Activated CD8-positive, alpha-beta memory T cell treated with anti-CD3 and anti-CD28 coated beads, Interleukin-2, amount 50 U/mL, for 24 hours (primary cell): ENCODE results near the gene TIRAP.
A peak's percentile ranks its signal among the peaks of the same experiment; 100 is the strongest.
"Not testable (repeated sequence)": the region's sequence is repeated elsewhere in the genome, so short reads cannot be mapped to it uniquely, and the experiment has no call there.

Experiments
- DNase-seq: peaks from one replicate; pipeline ENCODE4 v3.0.0-alpha.2; 2020; ENCODE audit errors: extremely low read depth

TIRAP gene

GRCh38 chr11:126284829-126285228 is 1.9 kb downstream of the TIRAP start:
- DNase-seq = peak; percentile 73

- DNase-seq = no peak
These were observed 5.3 kb downstream of the TIRAP start for GRCh38 chr11:126288237-126288636.

- no peak for DNase-seq
These were observed 8.0 kb downstream of the TIRAP start for GRCh38 chr11:126290887-126291286.

GRCh38 chr11:126293726-126294125 is 10.8 kb downstream of the TIRAP start:
- no peak for DNase-seq

GRCh38 chr11:126297004-126297403 is 14.1 kb downstream of the TIRAP start:
- no peak for DNase-seq

GRCh38 chr11:126303623-126304456 is 20.9 kb downstream of the TIRAP start, which contains the start of gene DCPS:
TSS of gene DCPS (plus strand) at chr11:126304060. CDS start at chr11:126304081, 21 bp downstream.
- DNase-seq = peak; percentile 72

- DNase-seq = no peak
These were observed 21.7 kb downstream of the TIRAP start for GRCh38 chr11:126304457-126305075.

- no peak for DNase-seq
These were observed 22.8 kb downstream of the TIRAP start for GRCh38 chr11:126305699-126306098.

- no peak for DNase-seq
These were observed 24.8 kb downstream of the TIRAP start for GRCh38 chr11:126307706-126308105.

GRCh38 chr11:126308271-126308671 is 25.4 kb downstream of the TIRAP start:
- no peak for DNase-seq

GRCh38 chr11:126308771-126309170 is 25.9 kb downstream of the TIRAP start:
- not testable (repeated sequence) for DNase-seq

GRCh38 chr11:126310200-126310991 is 27.5 kb downstream of the TIRAP start:
- DNase-seq = no peak

GRCh38 chr11:126310992-126311310 is 28.1 kb downstream of the TIRAP start:
- DNase-seq = no peak

- no peak for DNase-seq
These were observed 28.8 kb downstream of the TIRAP start for GRCh38 chr11:126311401-126312291.

- no peak for DNase-seq
These were observed 30.1 kb downstream of the TIRAP start for GRCh38 chr11:126312961-126313360.

GRCh38 chr11:126313826-126314225 is 30.9 kb downstream of the TIRAP start:
- no peak for DNase-seq

GRCh38 chr11:126317432-126317755 is 34.5 kb downstream of the TIRAP start:
- DNase-seq = no peak

GRCh38 chr11:126317756-126318573 is 35.1 kb downstream of the TIRAP start:
- DNase-seq = no peak

GRCh38 chr11:126318574-126319373 is 35.9 kb downstream of the TIRAP start:
- DNase-seq = no peak

- no peak for DNase-seq
These were observed 36.5 kb downstream of the TIRAP start for GRCh38 chr11:126319374-126319740.
